HEK293 (cell line): ENCODE measurements around the gene SGMS1.
A peak's percentile ranks its signal among the peaks of the same experiment; 100 is the strongest.

Experiments used
- CTCF ChIA-PET: fragments of 350-600 bp; formaldehyde crosslinking; extraction: SDS; loops from one replicate; lab custom pipeline; 2021; ENCODE audit warnings: antibody characterized with exemption; lab: Yijun Ruan, JAX
- POLR2A ChIA-PET: fragments of 300-600 bp; formaldehyde crosslinking; extraction: SDS; loops from one replicate; lab custom pipeline; 2020; ENCODE audit warnings: antibody characterized with exemption, inconsistent platforms; lab: Yijun Ruan, JAX
- H3K27ac ChIP-seq: fragments of 200-500 bp; sonication (Bioruptor generic); 2 replicates; pipeline ENCODE4 v1.5.1; 2014; ENCODE audit warnings: low read depth, low read length, control low read depth, inconsistent platforms; ENCODE audit errors: extremely low read depth
- H3K36me3 ChIP-seq, 2 experiments: fragments of 200-500 bp in 1 of 2; sonication (Bioruptor generic) in 1 of 2; 1 replicate in 1 of 2; 2 replicates in 1 of 2; pipeline ENCODE4 v1.5.1; 2014 to 2017; ENCODE audit warnings: inconsistent platforms in 2 of 2, low read length in 2 of 2; ENCODE audit not compliant: control insufficient read depth in 2 of 2, insufficient read depth in 1 of 2
- H3K4me1 ChIP-seq: fragments of 200-500 bp; sonication (Bioruptor generic); 2 replicates; pipeline ENCODE4 v1.5.1; 2014; ENCODE audit warnings: mild to moderate bottlenecking, low read length, inconsistent platforms; ENCODE audit not compliant: control insufficient read depth, insufficient read depth
- H3K4me3 ChIP-seq: 2 replicates; pipeline ENCODE4 v1.5.1; 2011; ENCODE audit warnings: low read depth, mild to moderate bottlenecking, control low read depth, low read length, moderate library complexity
- H3K9me3 ChIP-seq: fragments of 200-500 bp; sonication (Bioruptor generic); 2 replicates; pipeline ENCODE4 v1.5.1; 2014; ENCODE audit warnings: low read depth, low read length, inconsistent platforms; ENCODE audit not compliant: control insufficient read depth, insufficient read depth
- MYNN ChIP-seq: fragments of 450-650 bp; formaldehyde crosslinking; IDR thresholded peaks from 2 replicates; pipeline ENCODE4 v1.5.1; 2016; ENCODE audit warnings: missing biosample characterization, missing genetic modification characterization, borderline replicate concordance
- ZBTB1 ChIP-seq: fragments of 450-650 bp; formaldehyde crosslinking; IDR thresholded peaks from 2 replicates; pipeline ENCODE4 v1.5.1; 2016; ENCODE audit warnings: missing biosample characterization, missing genetic modification characterization
- ZBTB21 ChIP-seq: fragments of 450-650 bp; formaldehyde crosslinking; IDR thresholded peaks from 2 replicates; pipeline ENCODE4 v1.5.1; 2017; ENCODE audit warnings: missing biosample characterization, missing genetic modification characterization
- ZFP69B ChIP-seq: fragments of 450-650 bp; formaldehyde crosslinking; IDR thresholded peaks from 2 replicates; pipeline ENCODE4 v1.5.1; 2016; ENCODE audit warnings: missing biosample characterization, missing genetic modification characterization
- ZNF211 ChIP-seq: fragments of 450-650 bp; formaldehyde crosslinking; IDR thresholded peaks from 2 replicates; pipeline ENCODE4 v1.5.1; 2016; ENCODE audit warnings: low read depth, missing biosample characterization, missing genetic modification characterization
- ZNF274 ChIP-seq, 2 experiments: fragments of 200-500 bp in 1 of 2; fragments of 450-650 bp in 1 of 2; sonication (Bioruptor generic) in 1 of 2; formaldehyde crosslinking in 1 of 2; IDR thresholded peaks; 2 replicates each; pipeline versions ENCODE4 v1.5.1 to v1.6.1; 2014 to 2016; ENCODE audit warnings: borderline replicate concordance in 1 of 2, inconsistent platforms in 1 of 2, low read length in 1 of 2, missing biosample characterization in 1 of 2, missing genetic modification characterization in 1 of 2
- ZNF394 ChIP-seq: fragments of 450-650 bp; formaldehyde crosslinking; IDR thresholded peaks from 2 replicates; pipeline ENCODE4 v1.5.1; 2016; ENCODE audit warnings: missing biosample characterization, missing genetic modification characterization, mild to moderate bottlenecking, moderate library complexity, borderline replicate concordance
- ZNF791 ChIP-seq: fragments of 450-650 bp; formaldehyde crosslinking; IDR thresholded peaks from 2 replicates; pipeline ENCODE4 v1.5.1; 2016; ENCODE audit warnings: missing biosample characterization, missing genetic modification characterization
- ZXDB ChIP-seq: fragments of 450-650 bp; formaldehyde crosslinking; IDR thresholded peaks from 2 replicates; pipeline ENCODE4 v1.5.1; 2016; ENCODE audit warnings: missing biosample characterization, missing genetic modification characterization
- TF ChIP-seq, protein P1 (sequence below): fragments of 450-650 bp; formaldehyde crosslinking; IDR thresholded peaks from 2 replicates; pipeline ENCODE4 v1.5.1; 2017; ENCODE audit warnings: missing biosample characterization, missing genetic modification characterization
- TF ChIP-seq, protein P2 (sequence below): fragments of 450-650 bp; formaldehyde crosslinking; IDR thresholded peaks from 2 replicates; pipeline ENCODE4 v1.5.1; 2016; ENCODE audit warnings: missing biosample characterization, missing genetic modification characterization, borderline replicate concordance
- TF ChIP-seq, protein P3 (sequence below): fragments of 450-650 bp; formaldehyde crosslinking; IDR thresholded peaks from 2 replicates; pipeline ENCODE4 v1.5.1; 2016; ENCODE audit warnings: missing biosample characterization, missing genetic modification characterization, low read depth

SGMS1 gene

DNA sequence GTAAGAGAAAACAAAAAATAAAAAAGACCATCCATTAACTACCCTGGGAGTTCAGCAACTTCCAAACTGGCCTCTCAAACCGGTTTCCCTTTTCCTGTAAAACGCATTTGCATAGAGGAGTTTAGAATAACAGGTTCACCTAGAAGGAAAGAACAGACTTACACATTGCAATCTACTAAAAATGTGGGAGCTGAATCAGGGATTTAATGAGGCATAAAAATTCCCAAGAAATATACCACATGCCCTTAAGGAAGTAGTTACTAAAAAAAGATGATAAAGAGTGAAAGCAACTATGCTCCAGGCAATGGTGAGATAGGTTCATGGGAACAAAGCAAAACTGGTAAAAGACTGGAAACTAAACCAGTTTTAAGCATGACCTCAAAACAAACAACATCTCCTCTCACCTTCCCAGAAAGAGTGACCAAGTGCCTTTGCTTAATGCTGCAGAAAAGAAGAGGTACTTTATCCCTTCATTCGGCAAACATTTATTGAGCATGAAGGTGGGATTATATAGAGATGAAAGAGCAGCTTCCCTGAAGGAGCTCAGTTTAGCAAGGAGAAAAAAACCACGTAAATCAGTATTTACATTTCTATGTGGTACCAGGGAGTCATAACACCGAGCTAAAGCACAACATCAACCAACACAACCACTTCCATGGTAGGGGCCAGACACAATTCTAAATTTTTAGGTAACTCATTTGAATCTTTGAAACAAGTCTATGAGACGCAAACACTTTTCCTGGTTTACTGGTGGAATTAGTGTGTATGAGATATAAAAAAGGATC, 152.8 kb downstream of the SGMS1 start (continued):
- TF ChIP-seq ZNF394 (tag by site-specific recombination) (no peak), ZXDB (tag by site-specific recombination) (peak; percentile 70), ZNF791 (tag by site-specific recombination) (no peak), ZNF211 (tag by site-specific recombination) (no peak)
- TF ChIP-seq, protein P1, sequence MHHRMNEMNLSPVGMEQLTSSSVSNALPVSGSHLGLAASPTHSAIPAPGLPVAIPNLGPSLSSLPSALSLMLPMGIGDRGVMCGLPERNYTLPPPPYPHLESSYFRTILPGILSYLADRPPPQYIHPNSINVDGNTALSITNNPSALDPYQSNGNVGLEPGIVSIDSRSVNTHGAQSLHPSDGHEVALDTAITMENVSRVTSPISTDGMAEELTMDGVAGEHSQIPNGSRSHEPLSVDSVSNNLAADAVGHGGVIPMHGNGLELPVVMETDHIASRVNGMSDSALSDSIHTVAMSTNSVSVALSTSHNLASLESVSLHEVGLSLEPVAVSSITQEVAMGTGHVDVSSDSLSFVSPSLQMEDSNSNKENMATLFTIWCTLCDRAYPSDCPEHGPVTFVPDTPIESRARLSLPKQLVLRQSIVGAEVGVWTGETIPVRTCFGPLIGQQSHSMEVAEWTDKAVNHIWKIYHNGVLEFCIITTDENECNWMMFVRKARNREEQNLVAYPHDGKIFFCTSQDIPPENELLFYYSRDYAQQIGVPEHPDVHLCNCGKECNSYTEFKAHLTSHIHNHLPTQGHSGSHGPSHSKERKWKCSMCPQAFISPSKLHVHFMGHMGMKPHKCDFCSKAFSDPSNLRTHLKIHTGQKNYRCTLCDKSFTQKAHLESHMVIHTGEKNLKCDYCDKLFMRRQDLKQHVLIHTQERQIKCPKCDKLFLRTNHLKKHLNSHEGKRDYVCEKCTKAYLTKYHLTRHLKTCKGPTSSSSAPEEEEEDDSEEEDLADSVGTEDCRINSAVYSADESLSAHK = no peak
- TF ChIP-seq, protein P2, sequence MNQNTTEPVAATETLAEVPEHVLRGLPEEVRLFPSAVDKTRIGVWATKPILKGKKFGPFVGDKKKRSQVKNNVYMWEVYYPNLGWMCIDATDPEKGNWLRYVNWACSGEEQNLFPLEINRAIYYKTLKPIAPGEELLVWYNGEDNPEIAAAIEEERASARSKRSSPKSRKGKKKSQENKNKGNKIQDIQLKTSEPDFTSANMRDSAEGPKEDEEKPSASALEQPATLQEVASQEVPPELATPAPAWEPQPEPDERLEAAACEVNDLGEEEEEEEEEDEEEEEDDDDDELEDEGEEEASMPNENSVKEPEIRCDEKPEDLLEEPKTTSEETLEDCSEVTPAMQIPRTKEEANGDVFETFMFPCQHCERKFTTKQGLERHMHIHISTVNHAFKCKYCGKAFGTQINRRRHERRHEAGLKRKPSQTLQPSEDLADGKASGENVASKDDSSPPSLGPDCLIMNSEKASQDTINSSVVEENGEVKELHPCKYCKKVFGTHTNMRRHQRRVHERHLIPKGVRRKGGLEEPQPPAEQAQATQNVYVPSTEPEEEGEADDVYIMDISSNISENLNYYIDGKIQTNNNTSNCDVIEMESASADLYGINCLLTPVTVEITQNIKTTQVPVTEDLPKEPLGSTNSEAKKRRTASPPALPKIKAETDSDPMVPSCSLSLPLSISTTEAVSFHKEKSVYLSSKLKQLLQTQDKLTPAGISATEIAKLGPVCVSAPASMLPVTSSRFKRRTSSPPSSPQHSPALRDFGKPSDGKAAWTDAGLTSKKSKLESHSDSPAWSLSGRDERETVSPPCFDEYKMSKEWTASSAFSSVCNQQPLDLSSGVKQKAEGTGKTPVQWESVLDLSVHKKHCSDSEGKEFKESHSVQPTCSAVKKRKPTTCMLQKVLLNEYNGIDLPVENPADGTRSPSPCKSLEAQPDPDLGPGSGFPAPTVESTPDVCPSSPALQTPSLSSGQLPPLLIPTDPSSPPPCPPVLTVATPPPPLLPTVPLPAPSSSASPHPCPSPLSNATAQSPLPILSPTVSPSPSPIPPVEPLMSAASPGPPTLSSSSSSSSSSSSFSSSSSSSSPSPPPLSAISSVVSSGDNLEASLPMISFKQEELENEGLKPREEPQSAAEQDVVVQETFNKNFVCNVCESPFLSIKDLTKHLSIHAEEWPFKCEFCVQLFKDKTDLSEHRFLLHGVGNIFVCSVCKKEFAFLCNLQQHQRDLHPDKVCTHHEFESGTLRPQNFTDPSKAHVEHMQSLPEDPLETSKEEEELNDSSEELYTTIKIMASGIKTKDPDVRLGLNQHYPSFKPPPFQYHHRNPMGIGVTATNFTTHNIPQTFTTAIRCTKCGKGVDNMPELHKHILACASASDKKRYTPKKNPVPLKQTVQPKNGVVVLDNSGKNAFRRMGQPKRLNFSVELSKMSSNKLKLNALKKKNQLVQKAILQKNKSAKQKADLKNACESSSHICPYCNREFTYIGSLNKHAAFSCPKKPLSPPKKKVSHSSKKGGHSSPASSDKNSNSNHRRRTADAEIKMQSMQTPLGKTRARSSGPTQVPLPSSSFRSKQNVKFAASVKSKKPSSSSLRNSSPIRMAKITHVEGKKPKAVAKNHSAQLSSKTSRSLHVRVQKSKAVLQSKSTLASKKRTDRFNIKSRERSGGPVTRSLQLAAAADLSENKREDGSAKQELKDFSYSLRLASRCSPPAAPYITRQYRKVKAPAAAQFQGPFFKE (tag by site-specific recombination) = no peak
- TF ChIP-seq, all 188 proteins: peak for 12

DNA sequence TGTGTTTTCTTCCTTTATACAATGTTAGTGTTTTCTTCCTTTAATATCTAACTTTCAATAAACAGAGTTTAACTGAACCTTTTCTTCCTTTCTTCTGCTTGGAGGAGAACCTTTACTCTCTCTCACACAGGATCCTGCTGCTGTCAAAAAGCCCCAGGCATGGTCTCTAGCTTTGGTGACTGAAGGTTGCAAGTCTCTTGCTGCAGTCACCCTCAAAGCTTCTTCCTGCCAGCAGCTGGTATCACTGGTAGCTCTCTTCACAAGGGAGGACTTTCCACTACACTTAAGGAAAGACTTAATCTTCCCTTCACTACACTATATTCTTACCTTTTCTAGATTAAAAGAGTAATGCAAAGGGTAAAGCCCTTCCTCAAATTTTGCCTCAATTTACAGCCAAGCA, 153.4 kb downstream of the SGMS1 start:
- CTCF ChIA-PET = interaction anchor here (1.0 kb wide), 1 partner anchor 144 kb away, joined by 3 read pairs; no protein-coding TSS in a partner anchor
- no peak for TF ChIP-seq ZNF274 (IDR thresholded peaks at IDR 0.05; ENCODE audit: low read length)
- TF ChIP-seq ZNF274 (tag by site-specific recombination; IDR thresholded peaks at IDR 0.05; ENCODE audit: borderline replicate concordance) = no peak
- no peak for TF ChIP-seq ZFP69B (tag by site-specific recombination)
- TF ChIP-seq, protein P3, sequence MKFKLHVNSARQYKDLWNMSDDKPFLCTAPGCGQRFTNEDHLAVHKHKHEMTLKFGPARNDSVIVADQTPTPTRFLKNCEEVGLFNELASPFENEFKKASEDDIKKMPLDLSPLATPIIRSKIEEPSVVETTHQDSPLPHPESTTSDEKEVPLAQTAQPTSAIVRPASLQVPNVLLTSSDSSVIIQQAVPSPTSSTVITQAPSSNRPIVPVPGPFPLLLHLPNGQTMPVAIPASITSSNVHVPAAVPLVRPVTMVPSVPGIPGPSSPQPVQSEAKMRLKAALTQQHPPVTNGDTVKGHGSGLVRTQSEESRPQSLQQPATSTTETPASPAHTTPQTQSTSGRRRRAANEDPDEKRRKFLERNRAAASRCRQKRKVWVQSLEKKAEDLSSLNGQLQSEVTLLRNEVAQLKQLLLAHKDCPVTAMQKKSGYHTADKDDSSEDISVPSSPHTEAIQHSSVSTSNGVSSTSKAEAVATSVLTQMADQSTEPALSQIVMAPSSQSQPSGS (tag by site-specific recombination) = no peak
- TF ChIP-seq MYNN (tag by site-specific recombination) = no peak
- no peak for TF ChIP-seq ZBTB21 (tag by site-specific recombination)
- no peak for TF ChIP-seq ZBTB1 (tag by site-specific recombination)
- TF ChIP-seq, all 188 proteins: peak for 0
- POLR2A ChIA-PET = interaction anchor here (1.2 kb wide), 1 partner anchor 52 kb away, joined by 3 read pairs; no protein-coding TSS in a partner anchor
- H3K27ac ChIP-seq = peak overlapping the region; percentile 61
- H3K36me3 ChIP-seq = no peaks in the 10 kb centered on the region
- peaks cover 19% of the 10 kb centered on the region for H3K4me1 ChIP-seq
- no peaks in the 10 kb centered on the region for H3K9me3 ChIP-seq
- no peak overlapping the region for H3K4me3 ChIP-seq
